HepG2 (cell line): ENCODE measurements around the gene SPON2. TPM values are rescaled to one million over a fixed set of nuclear protein-coding genes. Genes with fewer than 3 reads are reported as not detected.

Experiments used
- ATAC-seq: fragments of 200-7000 bp; cut with Tn5 transposase; 3 replicates; pipeline ENCODE4 v1.9.1; 2020; ENCODE audit warnings: mild to moderate bottlenecking, moderate library complexity
- BruUV-seq: library from RNA; stranded (reverse); fragments of 400-500 nt; replicated peaks from 2 replicates; lab custom pipeline; 2021; lab: Mats Ljungman, UMichigan
- CTCF ChIA-PET: fragments of 300-600 bp; formaldehyde crosslinking; extraction: SDS; loops from one replicate; lab custom pipeline; 2021; ENCODE audit warnings: low total read pairs, inconsistent platforms, low intra/inter-chr PET ratio; lab: Yijun Ruan, JAX
- POLR2A ChIA-PET: fragments of 350-600 bp; sonication (Branson Sonifier 250); formaldehyde crosslinking; loops from one replicate; lab custom pipeline; 2020; ENCODE audit warnings: antibody characterized with exemption, inconsistent platforms; lab: Yijun Ruan, JAX
- DNase-seq: peaks from one replicate; pipeline ENCODE4 v3.0.0-alpha.2; 2015; ENCODE audit warnings: low spot score
- FAIRE-seq: peaks from 3 replicates; lab custom pipeline; 2011; peaks lifted over from hg19 to GRCh38; lab: Jason Lieb, UNC
- H2AFZ ChIP-seq: one replicate; pipeline ENCODE4 v1.6.1; 2011; ENCODE audit warnings: low read length, inconsistent platforms
- H3K27ac ChIP-seq: fragments of 300-600 bp; 3 replicates; pipeline ENCODE4 v1.8.0; 2011; ENCODE audit warnings: mixed run types, mild to moderate bottlenecking, mixed read lengths, low read length, inconsistent platforms; ENCODE audit not compliant: insufficient read depth; ENCODE audit errors: extremely low read length
- H3K27me3 ChIP-seq, 2 experiments: fragments of 200-600 bp in 1 of 2; 2 replicates in 1 of 2; 3 replicates in 1 of 2; pipeline versions ENCODE4 v1.6.0 to v1.8.0; 2011; ENCODE audit warnings: low read length in 2 of 2, mild to moderate bottlenecking in 2 of 2, moderate library complexity in 2 of 2, inconsistent platforms in 1 of 2; ENCODE audit not compliant: insufficient read depth in 2 of 2, control insufficient read depth in 1 of 2
- H3K36me3 ChIP-seq, 2 experiments: fragments of 200-600 bp in 1 of 2; replicated peaks in 1 of 2; 2 replicates in 1 of 2; 3 replicates in 1 of 2; pipeline versions ENCODE4 v1.5.1 to v1.8.0; 2011; ENCODE audit warnings: low read length in 2 of 2, inconsistent platforms in 1 of 2; ENCODE audit not compliant: insufficient read depth in 2 of 2, control insufficient read depth in 1 of 2
- H3K4me1 ChIP-seq: 2 replicates; pipeline ENCODE4 v1.5.1; 2012; ENCODE audit warnings: low read length, inconsistent platforms; ENCODE audit not compliant: insufficient read depth
- H3K4me2 ChIP-seq: 2 replicates; pipeline ENCODE4 v1.6.0; 2011; ENCODE audit warnings: low read depth, low read length, inconsistent platforms
- H3K4me3 ChIP-seq, 3 experiments: fragments of 200-600 bp in 1 of 3; sonication (generic), shearing (Covaris generic) in 1 of 3; replicated peaks in 1 of 3; 2 replicates each; pipeline ENCODE4 v1.5.1; 2011 to 2016; ENCODE audit warnings: low read length in 3 of 3, inconsistent platforms in 2 of 3, low read depth in 2 of 3, mild to moderate bottlenecking in 2 of 3, control low read depth in 1 of 3, mixed read lengths in 1 of 3; ENCODE audit not compliant: insufficient read depth in 1 of 3
- H3K79me2 ChIP-seq: one replicate; pipeline ENCODE4 v1.6.1; 2011; ENCODE audit warnings: low read length, inconsistent platforms; ENCODE audit not compliant: insufficient read depth
- H3K9ac ChIP-seq: 2 replicates; pipeline ENCODE4 v1.6.0; 2011; ENCODE audit warnings: mild to moderate bottlenecking, low read depth, low read length, inconsistent platforms; ENCODE audit not compliant: insufficient read depth
- H3K9me3 ChIP-seq: 2 replicates; pipeline ENCODE4 v1.5.1; 2012; ENCODE audit warnings: mild to moderate bottlenecking, low read length
- H4K20me1 ChIP-seq: 2 replicates; pipeline ENCODE4 v1.6.0; 2011; ENCODE audit warnings: inconsistent platforms, mild to moderate bottlenecking, low read length, moderate library complexity; ENCODE audit not compliant: insufficient read depth
- CSRNP1 ChIP-seq: sonication (generic); formaldehyde crosslinking; IDR thresholded peaks from 2 replicates; pipeline ENCODE4 v1.8.1; 2023; ENCODE audit warnings: mild to moderate bottlenecking, missing genetic modification reagents
- ERF ChIP-seq: IDR thresholded peaks from 2 replicates; pipeline ENCODE4 v1.6.1; 2018; ENCODE audit warnings: missing biosample characterization, missing genetic modification reagents
- HBP1 ChIP-seq: IDR thresholded peaks from 2 replicates; pipeline ENCODE4 v1.6.1; 2016; ENCODE audit warnings: low read depth, control low read depth
- HMGXB4 ChIP-seq, 2 experiments: sonication (generic) in 1 of 2; formaldehyde crosslinking in 1 of 2; IDR thresholded peaks; 2 replicates each; pipeline versions ENCODE4 v1.4.0 to v1.6.1; 2018 to 2020; ENCODE audit warnings: missing genetic modification reagents in 2 of 2, borderline replicate concordance in 1 of 2, low read depth in 1 of 2, mild to moderate bottlenecking in 1 of 2, missing biosample characterization in 1 of 2
- IRF2 ChIP-seq: IDR thresholded peaks from 2 replicates; pipeline ENCODE4 v1.6.1; 2018; ENCODE audit warnings: missing genetic modification reagents, missing compliant biosample characterization
- MLLT10 ChIP-seq: sonication (generic); formaldehyde crosslinking; IDR thresholded peaks from 2 replicates; pipeline ENCODE4 v1.4.0; 2020; ENCODE audit warnings: missing genetic modification reagents
- MXD3 ChIP-seq: IDR thresholded peaks from 2 replicates; pipeline ENCODE4 v1.6.1; 2016; ENCODE audit warnings: mild to moderate bottlenecking, missing biosample characterization, missing genetic modification reagents
- MXD4 ChIP-seq: IDR thresholded peaks from 2 replicates; pipeline ENCODE4 v1.6.1; 2016; ENCODE audit warnings: mild to moderate bottlenecking, missing biosample characterization, missing genetic modification reagents
- MYC ChIP-seq: sonication (generic); formaldehyde crosslinking; IDR thresholded peaks from 2 replicates; pipeline ENCODE4 v1.9.0; 2021; ENCODE audit warnings: missing genetic modification reagents, borderline replicate concordance
- SAP130 ChIP-seq: IDR thresholded peaks from 2 replicates; pipeline ENCODE4 v1.6.1; 2016; ENCODE audit warnings: low read depth
- STAG1 ChIP-seq: sonication (generic); formaldehyde crosslinking; IDR thresholded peaks from 2 replicates; pipeline ENCODE4 v1.4.0; 2020; ENCODE audit warnings: missing genetic modification reagents
- XRCC5 ChIP-seq: fragments of 200-400 bp; formaldehyde crosslinking; optimal IDR thresholded peaks from 2 replicates; pipeline ENCODE3; 2017; ENCODE audit warnings: mild to moderate bottlenecking, low read length
- ZBTB39 ChIP-seq: sonication (generic); formaldehyde crosslinking; IDR thresholded peaks from 2 replicates; pipeline ENCODE4 v1.5.0; 2020; ENCODE audit warnings: missing genetic modification reagents
- ZNF282 ChIP-seq: fragments of 450-650 bp; IDR thresholded peaks from 2 replicates; pipeline ENCODE4 v1.6.1; 2018; ENCODE audit not compliant: partially characterized antibody
- WGBS: methylation state at CpG from one replicate; pipeline ENCODE4 v1.1.6; 2017; ENCODE audit warnings: low lambda C conversion rate; 5-methylcytosine and 5-hydroxymethylcytosine counted together
- in situ Hi-C: cut with HindIII; loops from 2 replicates; pipeline ENCODE4 v1.10.0; 2017; ENCODE audit warnings: low pct_unique_long_range_greater_than_20kb; ENCODE audit not compliant: extremely low pct_ligation_motif_present
- intact Hi-C: fragments of 100-400 bp; cut with micrococcal nuclease; formaldehyde crosslinking; loops from one replicate; pipeline ENCODE4 v1.10.0; 2022; ENCODE audit not compliant: unreplicated experiment
- polyA plus RNA-seq, 8 experiments: library from polyadenylated mRNA; depleted of rRNA in 3 of 8; stranded (reverse) in 7 of 8; unstranded in 1 of 8; fragments of >200 nt; fragmentation: Illumina TruSeq in 4 of 8; extraction: Trizol in 4 of 8; gene quantifications; 2 replicates each; pipeline versions ENCODE4 v1.2.1 to v1.2.3, GENCODE V29; 2011 to 2016; ENCODE audit warnings: low read depth in 4 of 8, missing spikeins in 1 of 8, mixed read lengths in 1 of 8; ENCODE audit not compliant: insufficient read depth in 1 of 8
- total RNA-seq, 5 experiments: library from RNA; depleted of rRNA; stranded (reverse); fragments of >200 nt; fragmentation: Illumina TruSeq; extraction: Trizol; gene quantifications; 2 replicates each; pipeline ENCODE4 v1.2.3, GENCODE V29; 2016; ENCODE audit warnings: low read depth in 1 of 5

SPON2 gene
- total and polyA plus RNA-seq, 2 of the 13 experiments (the other 11 are each of a cell fraction or from before 2014, with no cell fraction given) = 17.4 to 55.2 TPM

GRCh38 chr4:1176398-1177273 lies 4.3 kb upstream of the SPON2 start:
- DNase-seq (no peak), FAIRE-seq (no peak), ATAC-seq (no peak)
- peak overlapping the region in 1 of 3 experiments; percentile 56; a peak in 1 of 6 replicates for H3K4me3 ChIP-seq
- H4K20me1 ChIP-seq = no peaks in the 10 kb centered on the region
- POLR2A ChIA-PET = interaction anchor here (1.0 to 3.5 kb wide), 3 partner anchors 8 to 28 kb away, joined by 3 to 18 read pairs (median 9); no protein-coding TSS in a partner anchor
- intact Hi-C loops = no loop called here
- no peak overlapping the region for H2AFZ ChIP-seq
- H3K9ac ChIP-seq = peak overlapping the region; percentile 6; the same call in 1 of the 2 replicates
- H3K79me2 ChIP-seq = no peaks in the 10 kb centered on the region
- no CpG with 5 or more reads among the region's 1 CpG for WGBS
- H3K4me1 ChIP-seq = peaks cover 61% of the 10 kb centered on the region
- H3K4me2 ChIP-seq = peak overlapping the region; percentile 73
- H3K27ac ChIP-seq = no peak overlapping the region
- in situ Hi-C loops = no loop called here
- H3K36me3 ChIP-seq = no peaks in the 10 kb centered on the region
- H3K9me3 ChIP-seq = peaks cover 12% of the 10 kb centered on the region
- H3K27me3 ChIP-seq = peaks cover 0 to 1% of the 10 kb centered on the region in 2 experiments; a peak in 1 of 5 replicates
- CTCF ChIA-PET = no interaction called here
- BruUV-seq = no TSS peak
- no peak for TF ChIP-seq MXD4
- TF ChIP-seq HBP1 (CRISPR knock-in tag) = no peak
- no peak for TF ChIP-seq ERF (CRISPR knock-in tag)
- no peak for TF ChIP-seq MXD3
- TF ChIP-seq SAP130 (CRISPR knock-in tag) = 0 out of 2 replicates have a peak, but pooled peaks have one; percentile 12
- no peak for TF ChIP-seq ZNF282
- TF ChIP-seq MYC (CRISPR knock-in tag) = 0 out of 2 replicates have a peak, but pooled peaks have one; percentile 23
- TF ChIP-seq CSRNP1 = no peak
- TF ChIP-seq IRF2 (CRISPR knock-in tag) = 0 out of 2 replicates have a peak, but pooled peaks have one; percentile 16
- no peak for TF ChIP-seq MLLT10 (CRISPR knock-in tag)
- no peak for TF ChIP-seq ZBTB39
- TF ChIP-seq HMGXB4 (CRISPR knock-in tag; IDR thresholded peaks at IDR 0.05; ENCODE audit: borderline replicate concordance in 1 of 2, low read depth in 1 of 2) = no peak
- TF ChIP-seq STAG1 = 0 out of 2 replicates have a peak, but pooled peaks have one; percentile 9
- no peak for TF ChIP-seq XRCC5
